OCI-LY7 (cell line): Measurements from ENCODE around the gene TNFAIP8.

ENCODE experiments used
- CTCF ChIP-seq: fragments of 200-600 bp; sonication (generic); conservative IDR thresholded peaks from 2 replicates; pipeline ENCODE4 v1.5.1; 2014; ENCODE audit warnings: mild to moderate bottlenecking, antibody characterized with exemption, low read length, moderate library complexity, mixed read lengths
- EZH2phosphoT487 ChIP-seq: fragments of 200-600 bp; sonication (generic); IDR thresholded peaks from 2 replicates; pipeline ENCODE4 v1.6.1; 2018; ENCODE audit warnings: low read depth, borderline replicate concordance, mild to moderate bottlenecking, mixed run types, antibody characterized with exemption, low read length, moderate library complexity, mixed read lengths

DNA sequence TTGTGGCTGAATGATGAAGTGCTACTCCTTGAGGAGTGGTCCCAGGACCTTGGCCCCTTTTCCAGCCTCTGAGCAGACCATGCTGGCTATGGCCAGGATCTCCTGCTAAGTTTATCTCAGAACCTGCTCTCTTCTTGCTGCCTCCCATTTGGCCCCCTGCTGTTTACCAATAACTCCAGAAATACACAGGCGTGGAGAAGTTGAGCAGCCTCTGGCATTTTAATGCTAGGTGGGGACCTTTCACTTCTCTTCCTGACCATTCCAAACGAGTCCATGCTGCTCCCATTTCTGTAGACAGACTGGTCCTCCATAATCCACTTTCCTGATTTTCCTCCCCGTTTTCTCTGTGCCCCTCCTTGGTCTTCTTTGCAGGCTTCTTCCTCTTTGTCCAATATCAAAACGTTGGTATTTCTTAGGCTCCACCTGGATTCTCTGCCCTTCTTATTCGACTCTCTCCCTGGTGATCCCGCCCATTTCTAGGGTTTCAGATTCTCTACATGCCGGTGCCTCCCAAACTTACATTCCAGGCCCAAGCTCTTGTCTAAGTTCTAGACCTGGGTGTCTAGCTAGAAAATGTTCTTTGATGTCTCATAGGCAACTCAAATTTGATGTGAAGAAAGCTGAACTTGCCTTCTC lies 33.4 kb upstream of the TNFAIP8 start:
- TF ChIP-seq CTCF: no peak
- no peak for TF ChIP-seq EZH2phosphoT487
